Esophagus muscularis mucosa (tissue), 4 donors: ENCODE data around the gene ADGRD2. TPM values are rescaled to one million over a fixed set of nuclear protein-coding genes. Genes with fewer than 3 reads are reported as not detected.

ENCODE experiments used
- DNase-seq: peaks from one replicate; pipeline ENCODE4 v3.0.0-alpha.2; 2017; ENCODE audit errors: extremely low spot score
- H3K27ac ChIP-seq, 4 donors: fragments of 200-600 bp; sonication (generic); replicated peaks in 1 of 4; 1 replicate in 3 of 4; 2 replicates in 1 of 4; pipeline ENCODE4 v1.5.1; 2016 to 2019; ENCODE audit warnings: mild to moderate bottlenecking in 1 of 4
- H3K27me3 ChIP-seq, 4 donors: fragments of 200-600 bp; sonication (generic); one replicate each; pipeline versions ENCODE4 v1.5.1 to v1.6.0; 2016 to 2019
- H3K36me3 ChIP-seq, 4 donors: fragments of 200-600 bp; sonication (generic); one replicate each; pipeline ENCODE4 v1.5.1; 2016 to 2019
- H3K4me1 ChIP-seq, 4 donors: fragments of 200-600 bp; sonication (generic); one replicate each; pipeline ENCODE4 v1.5.1; 2016 to 2019
- H3K4me3 ChIP-seq, 4 donors: fragments of 200-600 bp; sonication (generic); 1 replicate in 2 of 4; 2 replicates in 2 of 4; pipeline ENCODE4 v1.5.1; 2016 to 2019; ENCODE audit warnings: mild to moderate bottlenecking in 4 of 4, moderate library complexity in 1 of 4
- H3K9me3 ChIP-seq, 4 donors: fragments of 200-600 bp; sonication (generic); 1 replicate in 3 of 4; 2 replicates in 1 of 4; pipeline ENCODE4 v1.5.1; 2016 to 2019
- CTCF ChIP-seq, 3 experiments: fragments of 200-600 bp in 2 of 3; fragments of 450-650 bp in 1 of 3; sonication (generic) in 2 of 3; IDR thresholded peaks; one replicate each; pipeline ENCODE4 v1.5.1; 2017 to 2019; ENCODE audit warnings: antibody characterized with exemption in 3 of 3, mild to moderate bottlenecking in 2 of 3, moderate library complexity in 1 of 3
- EP300 ChIP-seq: sonication (generic); formaldehyde crosslinking; IDR thresholded peaks from one replicate; pipeline ENCODE4 v1.6.1; 2017; ENCODE audit warnings: antibody characterized with exemption
- POLR2A ChIP-seq: fragments of 450-650 bp; IDR thresholded peaks from one replicate; pipeline ENCODE4 v1.6.1; 2017; ENCODE audit warnings: antibody characterized with exemption, moderate library complexity, mild to moderate bottlenecking, low read depth
- POLR2AphosphoS5 ChIP-seq, 2 donors: sonication (generic); formaldehyde crosslinking; IDR thresholded peaks; one replicate each; pipeline ENCODE4 v1.6.1; 2017; ENCODE audit warnings: antibody characterized with exemption in 2 of 2
- WGBS: methylation state at CpG from one replicate; pipeline ENCODE4 v1.1.5; 2018; 5-methylcytosine and 5-hydroxymethylcytosine counted together
- intact Hi-C: fragments of 100-400 bp; cut with DNase I; formaldehyde crosslinking; loops from one replicate; pipeline ENCODE4 v1.15.1; 2023
- total RNA-seq, 4 donors: library from RNA; depleted of rRNA; stranded (reverse); fragments of >200 nt; gene quantifications; one replicate each; pipeline versions ENCODE4 v1.1.0 to v1.2.1, GENCODE V29; 2016

The ADGRD2 gene
- total RNA-seq, 4 donors from 2014 or later, result not detected

GRCh38 chr9:124415852-124416484 lies 34.3 kb upstream of the ADGRD2 start:
- intact Hi-C loops, result loop anchor here (10.0 kb wide), 1 partner anchor 1151 kb away; the partner anchor contains the start of gene STRBP
- WGBS, result 83% methylated on average over 17 of the region's 17 CpGs

DNA sequence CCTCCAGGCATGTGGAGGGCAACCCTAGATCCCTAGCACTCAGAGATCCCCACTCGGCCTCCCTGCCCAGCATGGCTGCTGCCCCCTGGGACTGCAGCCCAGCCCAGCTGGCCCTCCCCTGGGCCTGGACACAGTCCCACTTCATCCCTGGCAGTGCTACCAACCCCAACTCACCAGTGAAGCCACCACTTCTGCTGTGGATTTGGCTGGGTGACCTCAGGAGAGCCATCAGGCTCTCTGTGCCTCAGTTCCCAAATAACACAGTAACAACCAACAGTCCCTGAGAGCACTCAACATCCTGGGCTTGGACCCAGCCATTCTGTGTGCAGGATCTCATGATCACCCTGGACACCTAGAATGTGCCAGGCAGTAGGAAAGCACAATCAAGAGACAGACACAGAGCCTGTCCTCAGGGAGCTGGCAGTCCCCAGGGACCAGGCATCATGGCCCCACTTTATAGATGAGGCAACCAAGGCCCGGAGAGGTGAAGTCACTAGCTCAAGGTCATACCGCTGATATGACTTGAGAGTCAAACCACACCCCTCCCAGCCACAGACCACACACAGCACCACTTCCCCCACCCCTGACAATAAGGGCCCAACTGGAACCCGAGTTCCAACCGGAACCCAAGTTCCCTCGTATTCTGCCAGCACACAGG lies 30.3 kb upstream of the ADGRD2 start:
- no peak for DNase-seq
- Histone ChIP-seq H3K9me3 (no peaks in the 10 kb centered on the region), H3K36me3 (no peaks in the 10 kb centered on the region), H3K27ac (no peak overlapping the region), H3K4me1 (peaks cover 0 to 19% (median 15%) of the 10 kb centered on the region in 4 donors), H3K4me3 (no peak overlapping the region), H3K27me3 (no peaks in the 10 kb centered on the region)
- intact Hi-C loops, result loop anchor here (2.0 to 10.0 kb wide), 2 partner anchors 117 to 1155 kb away; partner anchors contain the start of gene STRBP
- TF ChIP-seq POLR2AphosphoS5 (IDR thresholded peaks at IDR 0.05) (no peak), EP300 (no peak), POLR2A (no peak), CTCF (IDR thresholded peaks at IDR 0.05) (no peak)
- WGBS, result 67% methylated on average over 4 of the region's 6 CpGs

More at GRCh38 chr9:124415852-124416484, 34.3 kb upstream of the ADGRD2 start:
- peak overlapping the region; percentile 78 to 89 (median 86) for H3K4me3 ChIP-seq
- no peaks in the 10 kb centered on the region for H3K9me3 ChIP-seq
- TF ChIP-seq POLR2AphosphoS5 (IDR thresholded peaks at IDR 0.05) (no peak), POLR2A (no peak), CTCF (IDR thresholded peaks at IDR 0.05) (no peak), EP300 (no peak)
- H3K27ac ChIP-seq, result no peak overlapping the region
- peaks cover 10 to 33% (median 28%) of the 10 kb centered on the region in 4 donors for H3K4me1 ChIP-seq
- H3K27me3 ChIP-seq, result no peaks in the 10 kb centered on the region
- H3K36me3 ChIP-seq, result peaks cover 29 to 31% (median 30%) of the 10 kb centered on the region in 4 donors
- DNase-seq, result no peak

- no peaks in the 10 kb centered on the region for H3K27me3 ChIP-seq
- peaks cover 0 to 19% (median 15%) of the 10 kb centered on the region in 4 donors for H3K4me1 ChIP-seq
- H3K4me3 ChIP-seq, result no peak overlapping the region
- DNase-seq, result no peak
- intact Hi-C loops, result no loop called here
- H3K27ac ChIP-seq, result no peak overlapping the region
- H3K9me3 ChIP-seq, result no peaks in the 10 kb centered on the region
- TF ChIP-seq CTCF (IDR thresholded peaks at IDR 0.05) (no peak), EP300 (no peak), POLR2AphosphoS5 (IDR thresholded peaks at IDR 0.05) (no peak), POLR2A (no peak)
- WGBS, result 61% methylated on average over 7 of the region's 7 CpGs
- no peaks in the 10 kb centered on the region for H3K36me3 ChIP-seq
Measured at GRCh38 chr9:124420991-124421543, 29.2 kb upstream of the ADGRD2 start.

- H3K27ac ChIP-seq, result no peak overlapping the region
- 97% methylated on average over 5 of the region's 5 CpGs for WGBS
- peaks cover 0 to 19% (median 15%) of the 10 kb centered on the region in 4 donors for H3K4me1 ChIP-seq
- no peaks in the 10 kb centered on the region for H3K9me3 ChIP-seq
- intact Hi-C loops, result no loop called here
- no peak overlapping the region for H3K4me3 ChIP-seq
- no peaks in the 10 kb centered on the region for H3K27me3 ChIP-seq
- peak; percentile 66 for DNase-seq
- no peaks in the 10 kb centered on the region for H3K36me3 ChIP-seq
- no peak for TF ChIP-seq CTCF (IDR thresholded peaks at IDR 0.05)
- no peak for TF ChIP-seq EP300
- no peak for TF ChIP-seq POLR2AphosphoS5 (IDR thresholded peaks at IDR 0.05)
- no peak for TF ChIP-seq POLR2A
Measured at GRCh38 chr9:124423155-124423554, 27.1 kb upstream of the ADGRD2 start.
